ENCODE data around the gene THPO.

Gene THPO

GRCh38 chr3:184384856-184385422 is 6.9 kb upstream of the THPO start:
- no peak for DNase-seq (ENCODE audit: low spot score)

- no peak for DNase-seq (ENCODE audit: low spot score)
Observed at GRCh38 chr3:184384342-184384741, 6.3 kb upstream of the THPO start.

- no peak for DNase-seq (ENCODE audit: low spot score)
Observed at GRCh38 chr3:184383033-184383740, 5.2 kb upstream of the THPO start.

- DNase-seq (ENCODE audit: low spot score) = no peak
Observed at GRCh38 chr3:184382326-184383032, 4.5 kb upstream of the THPO start.

- DNase-seq (ENCODE audit: low spot score) = no peak
Observed at GRCh38 chr3:184381261-184382224, 3.5 kb upstream of the THPO start.

GRCh38 chr3:184380627-184381260 is 2.7 kb upstream of the THPO start:
- DNase-seq (ENCODE audit: low spot score) = no peak

GRCh38 chr3:184380185-184380626 is 2.2 kb upstream of the THPO start:
- no peak for DNase-seq (ENCODE audit: low spot score)

GRCh38 chr3:184379358-184380184 is 1.6 kb upstream of the THPO start, which contains the start of gene CHRD:
Gene CHRD (plus strand): TSS chr3:184380054. CDS start chr3:184380319, 265 bp downstream.
- no peak for DNase-seq (ENCODE audit: low spot score)

GRCh38 chr3:184378651-184379357 is 797 bp upstream of the THPO start:
- no peak for DNase-seq (ENCODE audit: low spot score)

GRCh38 chr3:184377374-184377773 is 633 bp downstream of the THPO start:
- DNase-seq (ENCODE audit: low spot score) = no peak

GRCh38 chr3:184375747-184376461 is 2.1 kb downstream of the THPO start:
- DNase-seq (ENCODE audit: low spot score) = no peak

- no peak for DNase-seq (ENCODE audit: low spot score)
Observed at GRCh38 chr3:184373422-184373821, 4.6 kb downstream of the THPO start.

- no peak for DNase-seq (ENCODE audit: low spot score)
Observed at GRCh38 chr3:184372911-184373310, 5.1 kb downstream of the THPO start.

GRCh38 chr3:184372296-184372821 is 5.6 kb downstream of the THPO start:
- DNase-seq (ENCODE audit: low spot score) = no peak

- DNase-seq (ENCODE audit: low spot score) = peak; percentile 81
Observed at GRCh38 chr3:184371570-184372018, 6.4 kb downstream of the THPO start.

- no peak for DNase-seq (ENCODE audit: low spot score)
Observed at GRCh38 chr3:184368586-184369183, 9.3 kb downstream of the THPO start.

- no peak for DNase-seq (ENCODE audit: low spot score)
Observed at GRCh38 chr3:184368116-184368515, 9.9 kb downstream of the THPO start.

GRCh38 chr3:184366619-184367289 is 11.3 kb downstream of the THPO start:
- no peak for DNase-seq (ENCODE audit: low spot score)
